GM06990 (cell line): Measurements from ENCODE around the gene C2CD4C.

Experiments
- DNase-seq: peaks from one replicate; pipeline ENCODE4 v3.0.0-alpha.2; 2011; ENCODE audit not compliant: insufficient read length; ENCODE audit errors: extremely low read depth
- H3K27me3 ChIP-seq: replicated peaks from 2 replicates; pipeline ENCODE4 v1.6.0; 2011; ENCODE audit warnings: low read length; ENCODE audit not compliant: control insufficient read depth, insufficient read depth
- H3K36me3 ChIP-seq: 2 replicates; pipeline ENCODE4 v1.5.1; 2011; ENCODE audit warnings: low read length; ENCODE audit not compliant: control insufficient read depth, insufficient read depth
- H3K4me3 ChIP-seq: replicated peaks from 2 replicates; pipeline ENCODE4 v1.5.1; 2011; ENCODE audit warnings: low read depth, mild to moderate bottlenecking, control low read depth, low read length
- TF ChIP-seq, protein P1 (sequence below): IDR thresholded peaks from 2 replicates; pipeline ENCODE4 v1.5.1; 2011; ENCODE audit warnings: low read length, control low read depth, mild to moderate bottlenecking, inconsistent platforms; ENCODE audit not compliant: insufficient read depth, poor library complexity, severe bottlenecking

Gene C2CD4C

DNA sequence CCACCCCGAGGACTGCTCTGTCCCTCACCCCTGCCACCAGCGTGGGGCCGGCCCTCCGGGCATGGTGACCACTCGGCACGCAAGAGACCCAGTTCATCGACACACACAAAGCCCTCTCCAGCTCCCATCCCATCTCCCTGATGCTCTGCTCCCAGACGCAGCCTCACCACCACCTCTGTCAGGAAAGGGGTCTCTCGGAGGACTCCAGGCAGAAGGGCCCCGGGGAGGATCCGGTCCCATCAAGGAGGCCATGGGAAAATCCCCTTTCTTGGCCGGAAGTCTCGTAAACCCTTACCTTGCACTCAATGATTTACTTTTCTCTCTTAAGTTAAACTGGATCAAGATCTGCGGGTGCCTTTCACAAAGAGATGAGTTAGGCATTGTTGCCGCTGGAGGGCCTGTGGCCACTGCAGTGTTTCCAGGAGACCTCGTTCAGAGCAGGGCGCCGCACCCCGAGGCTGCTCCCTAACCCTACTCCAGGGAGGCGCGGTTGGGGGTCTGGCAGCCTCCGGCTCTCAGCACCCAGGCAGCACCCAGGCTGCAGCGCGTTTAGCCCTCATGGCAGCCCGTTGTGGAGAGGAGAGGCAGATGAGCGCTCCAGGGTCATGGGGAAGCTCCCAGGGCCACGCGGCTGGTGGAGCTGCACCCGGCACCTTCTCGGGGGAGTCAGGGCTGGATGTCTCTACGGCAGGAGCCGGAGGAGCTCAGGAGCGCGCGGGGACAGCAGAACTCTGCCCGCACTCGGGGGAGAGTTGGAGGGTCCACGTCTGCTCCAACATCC lies 31.0 kb downstream of the C2CD4C start:
- no peaks in the 10 kb centered on the region for H3K27me3 ChIP-seq
- no peak overlapping the region for H3K4me3 ChIP-seq
- H3K36me3 ChIP-seq = no peaks in the 10 kb centered on the region
- TF ChIP-seq, protein P1, sequence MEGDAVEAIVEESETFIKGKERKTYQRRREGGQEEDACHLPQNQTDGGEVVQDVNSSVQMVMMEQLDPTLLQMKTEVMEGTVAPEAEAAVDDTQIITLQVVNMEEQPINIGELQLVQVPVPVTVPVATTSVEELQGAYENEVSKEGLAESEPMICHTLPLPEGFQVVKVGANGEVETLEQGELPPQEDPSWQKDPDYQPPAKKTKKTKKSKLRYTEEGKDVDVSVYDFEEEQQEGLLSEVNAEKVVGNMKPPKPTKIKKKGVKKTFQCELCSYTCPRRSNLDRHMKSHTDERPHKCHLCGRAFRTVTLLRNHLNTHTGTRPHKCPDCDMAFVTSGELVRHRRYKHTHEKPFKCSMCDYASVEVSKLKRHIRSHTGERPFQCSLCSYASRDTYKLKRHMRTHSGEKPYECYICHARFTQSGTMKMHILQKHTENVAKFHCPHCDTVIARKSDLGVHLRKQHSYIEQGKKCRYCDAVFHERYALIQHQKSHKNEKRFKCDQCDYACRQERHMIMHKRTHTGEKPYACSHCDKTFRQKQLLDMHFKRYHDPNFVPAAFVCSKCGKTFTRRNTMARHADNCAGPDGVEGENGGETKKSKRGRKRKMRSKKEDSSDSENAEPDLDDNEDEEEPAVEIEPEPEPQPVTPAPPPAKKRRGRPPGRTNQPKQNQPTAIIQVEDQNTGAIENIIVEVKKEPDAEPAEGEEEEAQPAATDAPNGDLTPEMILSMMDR = no peak
- DNase-seq = no peak

DNA sequence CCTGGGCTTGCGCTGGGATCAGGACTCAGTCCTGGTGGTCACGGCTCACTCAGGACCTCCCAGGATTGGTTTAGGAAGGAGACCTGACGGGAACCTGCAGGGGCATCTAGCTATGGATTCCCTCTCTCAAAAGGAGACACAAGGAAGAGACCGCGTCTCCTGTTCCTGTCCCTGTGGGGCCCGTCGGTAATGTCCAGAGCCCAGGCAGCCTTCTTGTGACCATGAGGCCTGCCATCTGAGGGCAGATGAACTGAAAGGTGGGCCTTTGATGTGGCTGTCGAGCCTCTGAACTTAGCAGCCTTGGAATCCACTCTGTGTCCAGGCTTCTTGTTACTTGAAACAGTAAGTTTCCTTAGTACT lies 32.9 kb downstream of the C2CD4C start:
- Histone ChIP-seq H3K27me3 (no peaks in the 10 kb centered on the region), H3K4me3 (no peak overlapping the region), H3K36me3 (no peaks in the 10 kb centered on the region)
- DNase-seq = no peak
- TF ChIP-seq, protein P1 = no peak

GRCh38 chr19:375395-376110 lies 33.4 kb downstream of the C2CD4C start:
- H3K36me3 ChIP-seq = no peaks in the 10 kb centered on the region
- TF ChIP-seq, protein P1 = no peak

GRCh38 chr19:374886-375235 lies 34.1 kb downstream of the C2CD4C start:
- no peaks in the 10 kb centered on the region for H3K27me3 ChIP-seq

More at GRCh38 chr19:375395-376110, 33.4 kb downstream of the C2CD4C start:
- Histone ChIP-seq H3K27me3 (no peaks in the 10 kb centered on the region), H3K4me3 (no peak overlapping the region)
- no peak for DNase-seq

GRCh38 chr19:374183-374885 lies 34.6 kb downstream of the C2CD4C start:
- Histone ChIP-seq H3K27me3 (no peaks in the 10 kb centered on the region), H3K4me3 (no peak overlapping the region), H3K36me3 (no peaks in the 10 kb centered on the region)
- TF ChIP-seq, protein P1 = no peak
- DNase-seq = no peak

More at GRCh38 chr19:374886-375235, 34.1 kb downstream of the C2CD4C start:
- H3K36me3 ChIP-seq = no peaks in the 10 kb centered on the region
- H3K4me3 ChIP-seq = no peak overlapping the region
- no peak for DNase-seq
- TF ChIP-seq, protein P1 = no peak
